ENCODE measurements around the gene MKNK1. TPM values are rescaled to one million over a fixed set of nuclear protein-coding genes. Genes with fewer than 3 reads are reported as not detected.

The MKNK1 gene
- total RNA-seq, 1 experiment from 2014 or later: 12.9 TPM

GRCh38 chr1:46537651-46538050, 66.4 kb downstream of the MKNK1 start:
- no peak overlapping the region for H2BK15ac ChIP-seq (ENCODE audit: low read depth, low read length)
- no peak overlapping the region for H2AFZ ChIP-seq (ENCODE audit: low read length)
- Mint-ChIP-seq H3K4me1 (peaks cover 6 to 14% of the 10 kb centered on the region in 2 experiments), H3K27me3 (ENCODE audit: low read depth) (peaks cover 94% of the 10 kb centered on the region), H3K9me3 (peaks cover 0 to 2% of the 10 kb centered on the region in 2 experiments; a peak in 2 of 5 replicates), H3K27ac (no peak overlapping the region), H3K36me3 (ENCODE audit: insufficient read depth in 1 of 3, low read depth in 3 of 3) (no peaks in the 10 kb centered on the region), H3K4me3 (no peak overlapping the region)
- no peak overlapping the region for H3K4ac ChIP-seq (ENCODE audit: low read depth, low read length)
- H3K23me2 ChIP-seq (ENCODE audit: insufficient read length, low read depth, low read length, poor library complexity, severe bottlenecking): peaks cover 3% of the 10 kb centered on the region
- no peak for DNase-seq
- no peaks in the 10 kb centered on the region for H3K4me1 ChIP-seq (ENCODE audit: insufficient read depth, low read length)
- H3K79me2 ChIP-seq (ENCODE audit: insufficient read depth, low read length): no peaks in the 10 kb centered on the region
- H3K27me3 ChIP-seq (ENCODE audit: insufficient read depth, low read length): peaks cover 25% of the 10 kb centered on the region
- H3T11ph ChIP-seq (ENCODE audit: low read length): no peak overlapping the region
- no CpG with 5 or more reads among the region's 2 CpGs for WGBS (ENCODE audit: extremely low coverage, insufficient read length, low lambda C conversion rate)
- H3K14ac ChIP-seq (ENCODE audit: insufficient read depth, low read length): no peak overlapping the region
- no peaks in the 10 kb centered on the region for H4K20me1 ChIP-seq (ENCODE audit: control insufficient read depth, insufficient read depth, insufficient read length)
- no peak overlapping the region for H2BK12ac ChIP-seq (ENCODE audit: insufficient read length, low read depth, low read length)
- H3K9ac ChIP-seq (ENCODE audit: extremely low read depth, insufficient read length, low read length): no peak overlapping the region
- H2BK5ac ChIP-seq (ENCODE audit: insufficient read length, low read length): no peak overlapping the region
- no peak overlapping the region for H3K4me2 ChIP-seq (ENCODE audit: insufficient read depth, insufficient read length, low read length)
- H3K18ac ChIP-seq (ENCODE audit: insufficient read length, low read depth, low read length): no peak overlapping the region
- no peak overlapping the region for H3K56ac ChIP-seq (ENCODE audit: insufficient read length, low read depth, low read length)
- no peak overlapping the region for H4K91ac ChIP-seq (ENCODE audit: insufficient read length, low read depth, low read length)
- TF ChIP-seq CTCF (conservative IDR thresholded peaks at IDR 0.05): no peak
- no peak overlapping the region for H3K23ac ChIP-seq (ENCODE audit: insufficient read length, low read depth, low read length)
- H3K79me1 ChIP-seq (ENCODE audit: insufficient read depth, low read depth, low read length, poor library complexity, severe bottlenecking): no peaks in the 10 kb centered on the region
- no peak overlapping the region for H2BK120ac ChIP-seq (ENCODE audit: low read depth, low read length, poor library complexity, severe bottlenecking)
- no peak overlapping the region for H2BK20ac ChIP-seq (ENCODE audit: low read depth, low read length, poor library complexity, severe bottlenecking)
- H4K8ac ChIP-seq (replicated peaks; ENCODE audit: insufficient read length, low read depth, low read length): no peak overlapping the region
- no peak overlapping the region for H2AK5ac ChIP-seq (ENCODE audit: insufficient read length, low read length)
- H3K9me3 ChIP-seq (ENCODE audit: control insufficient read depth, low read depth, low read length): no peaks in the 10 kb centered on the region
- no peak overlapping the region for H3K27ac ChIP-seq (ENCODE audit: insufficient read length, low read depth, low read length)
- H4K5ac ChIP-seq (ENCODE audit: insufficient read length, low read depth, low read length): no peak overlapping the region

Data from H9 (cell line).